Ishikawa (cell line): ENCODE measurements around the gene ATP4B.

ENCODE experiments used
- CEBPB ChIP-seq: IDR thresholded peaks from 2 replicates; pipeline ENCODE4 v1.6.1; 2012
- CREB1 ChIP-seq: IDR thresholded peaks from 2 replicates; pipeline ENCODE4 v1.6.1; 2012; ENCODE audit warnings: low read depth
- EGR1 ChIP-seq: IDR thresholded peaks from 2 replicates; pipeline ENCODE4 v1.6.1; 2012
- EP300 ChIP-seq: IDR thresholded peaks from 2 replicates; pipeline ENCODE4 v1.6.1; 2012; ENCODE audit warnings: borderline replicate concordance
- FOXM1 ChIP-seq: IDR thresholded peaks from 2 replicates; pipeline ENCODE4 v1.6.1; 2012; ENCODE audit warnings: low read depth, borderline replicate concordance
- MAX ChIP-seq: IDR thresholded peaks from 2 replicates; pipeline ENCODE4 v1.6.1; 2012
- NFIC ChIP-seq: IDR thresholded peaks from 2 replicates; pipeline ENCODE4 v1.6.1; 2012
- RAD21 ChIP-seq: IDR thresholded peaks from 2 replicates; pipeline ENCODE4 v1.6.1; 2012; ENCODE audit warnings: low read depth
- REST ChIP-seq: IDR thresholded peaks from 2 replicates; pipeline ENCODE4 v1.6.1; 2012; ENCODE audit warnings: low read depth, mild to moderate bottlenecking
- TAF1 ChIP-seq: IDR thresholded peaks from 2 replicates; pipeline ENCODE4 v1.6.1; 2012; ENCODE audit warnings: low read depth, mild to moderate bottlenecking
- TCF12 ChIP-seq: IDR thresholded peaks from 2 replicates; pipeline ENCODE4 v1.6.1; 2012; ENCODE audit warnings: low read depth
- TEAD4 ChIP-seq: IDR thresholded peaks from 2 replicates; pipeline ENCODE4 v1.6.1; 2012
- YY1 ChIP-seq: IDR thresholded peaks from 2 replicates; pipeline ENCODE4 v1.6.1; 2012; ENCODE audit warnings: low read depth
- ZBTB7A ChIP-seq: IDR thresholded peaks from 2 replicates; pipeline ENCODE4 v1.6.1; 2012; ENCODE audit warnings: low read depth
- TF ChIP-seq, protein P1 (sequence below): IDR thresholded peaks from 2 replicates; pipeline ENCODE4 v1.6.1; 2012

Gene ATP4B

GRCh38 chr13:113634279-113635047, 23.5 kb downstream of the ATP4B start:
- no peak for TF ChIP-seq TCF12
- TF ChIP-seq CEBPB = no peak
- no peak for TF ChIP-seq NFIC
- no peak for TF ChIP-seq RAD21
- no peak for TF ChIP-seq EGR1
- no peak for TF ChIP-seq REST
- no peak for TF ChIP-seq CREB1
- TF ChIP-seq EP300 = no peak
- TF ChIP-seq TAF1 = no peak
- no peak for TF ChIP-seq MAX
- TF ChIP-seq, protein P1, sequence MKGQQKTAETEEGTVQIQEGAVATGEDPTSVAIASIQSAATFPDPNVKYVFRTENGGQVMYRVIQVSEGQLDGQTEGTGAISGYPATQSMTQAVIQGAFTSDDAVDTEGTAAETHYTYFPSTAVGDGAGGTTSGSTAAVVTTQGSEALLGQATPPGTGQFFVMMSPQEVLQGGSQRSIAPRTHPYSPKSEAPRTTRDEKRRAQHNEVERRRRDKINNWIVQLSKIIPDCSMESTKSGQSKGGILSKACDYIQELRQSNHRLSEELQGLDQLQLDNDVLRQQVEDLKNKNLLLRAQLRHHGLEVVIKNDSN = no peak
- TF ChIP-seq TEAD4 = no peak

DNA sequence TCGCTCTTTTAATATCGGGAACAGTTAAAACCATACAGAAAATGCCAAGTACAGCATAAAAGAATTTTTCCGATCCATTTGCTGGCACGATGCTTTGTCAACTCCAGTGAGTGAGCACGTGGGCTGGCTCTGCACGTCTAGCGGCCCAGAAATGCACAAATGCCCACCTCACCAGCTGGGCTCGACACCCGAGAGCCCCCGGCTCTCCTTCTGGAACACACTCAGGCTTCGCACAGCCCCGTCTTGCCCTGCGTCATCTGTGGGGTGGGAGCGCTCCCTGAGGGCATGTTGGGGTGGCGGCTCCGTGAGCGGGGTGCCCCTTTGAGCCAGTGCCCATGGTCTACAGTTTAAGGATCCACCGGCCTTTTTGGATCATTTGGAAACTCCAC, 24.5 kb downstream of the ATP4B start:
- no peak for TF ChIP-seq CREB1
- no peak for TF ChIP-seq CEBPB
- no peak for TF ChIP-seq YY1
- no peak for TF ChIP-seq EP300
- TF ChIP-seq FOXM1 = no peak

DNA sequence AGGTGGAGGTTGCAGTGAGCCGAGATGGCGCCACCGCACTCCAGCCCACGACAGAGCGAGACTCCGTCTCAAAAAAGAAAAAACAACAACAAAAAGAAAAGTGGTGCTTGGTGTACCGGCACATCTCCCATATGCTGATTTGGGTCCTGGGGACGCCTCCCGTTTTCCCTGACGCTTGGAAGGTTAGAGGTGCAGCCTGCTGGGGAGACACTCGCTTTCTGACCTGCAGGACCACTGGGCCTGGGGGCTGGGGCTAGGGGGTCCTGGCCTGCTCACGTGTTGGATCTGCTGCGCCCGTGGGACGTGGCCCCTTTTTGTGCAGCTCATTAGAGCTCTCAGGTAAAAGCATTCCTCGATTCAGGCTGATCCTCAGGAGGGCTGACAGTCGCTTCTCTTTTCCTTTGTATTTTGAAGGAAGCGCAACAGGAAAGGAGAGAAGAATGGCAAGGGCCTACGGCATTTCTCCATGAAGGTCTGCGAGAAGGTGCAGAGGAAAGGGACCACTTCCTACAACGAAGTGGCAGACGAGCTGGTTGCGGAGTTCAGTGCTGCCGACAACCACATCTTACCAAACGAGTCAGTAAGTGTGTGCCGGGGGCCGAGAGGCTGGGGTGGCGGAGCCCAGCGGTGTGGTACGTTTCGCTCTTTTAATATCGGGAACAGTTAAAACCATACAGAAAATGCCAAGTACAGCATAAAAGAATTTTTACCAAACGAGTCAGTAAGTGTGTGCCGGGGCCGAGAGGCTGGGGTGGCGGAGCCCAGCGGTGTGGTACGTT, 25.1 kb downstream of the ATP4B start:
- TF ChIP-seq YY1 (no peak), EGR1 (no peak), TCF12 (no peak), ZBTB7A (no peak), TAF1 (no peak), EP300 (no peak), REST (no peak), RAD21 (no peak), CEBPB (no peak), FOXM1 (no peak), TEAD4 (no peak), MAX (no peak), CREB1 (no peak), NFIC (no peak)
- TF ChIP-seq, protein P1 = no peak

GRCh38 chr13:113631341-113632095, 26.5 kb downstream of the ATP4B start:
- TF ChIP-seq CEBPB = no peak
- no peak for TF ChIP-seq EGR1
- TF ChIP-seq TEAD4 = no peak
- TF ChIP-seq CREB1 = no peak
- TF ChIP-seq TCF12 = no peak
- no peak for TF ChIP-seq NFIC
- no peak for TF ChIP-seq RAD21
- no peak for TF ChIP-seq MAX
- no peak for TF ChIP-seq YY1
- TF ChIP-seq ZBTB7A = no peak

DNA sequence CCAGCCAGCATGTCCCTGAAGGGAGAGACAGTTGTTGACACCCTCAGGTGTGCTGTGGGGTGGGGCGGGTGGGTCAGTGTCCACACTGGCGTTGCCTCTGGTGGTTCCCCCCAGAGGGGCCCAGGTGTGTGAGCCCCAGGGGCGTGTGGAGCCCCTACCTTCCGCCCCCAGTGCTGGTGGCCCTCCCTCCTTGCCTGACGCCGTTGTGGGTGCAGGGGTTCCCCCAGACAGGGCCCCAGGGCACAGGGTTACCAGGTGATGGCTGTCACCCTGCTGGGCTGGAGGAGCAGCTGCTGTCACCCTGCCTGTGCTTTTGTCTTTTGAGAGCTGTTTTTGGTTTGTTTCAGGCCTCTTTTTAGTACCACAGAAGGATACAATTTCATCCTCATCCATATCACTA, 27.2 kb downstream of the ATP4B start:
- TF ChIP-seq YY1 (no peak), REST (no peak), FOXM1 (no peak), TAF1 (no peak), CEBPB (no peak), EGR1 (no peak), EP300 (no peak), TCF12 (no peak), TEAD4 (no peak), MAX (no peak), ZBTB7A (no peak), NFIC (no peak), RAD21 (no peak)
- TF ChIP-seq, protein P1 = no peak
